NCI-H345 treated with DMSO at 0.1 percent for 48 hours (cell line): ENCODE data around the gene HSD17B13.
"Not testable (repeated sequence)": the region's sequence is repeated elsewhere in the genome, so short reads cannot be mapped to it uniquely, and the experiment has no call there.

Source experiments
- DNase-seq: peaks from one replicate; lab custom pipeline; 2025; ENCODE audit not compliant: unreplicated experiment; lab: John Stamatoyannopoulos, UW

HSD17B13 gene

DNA sequence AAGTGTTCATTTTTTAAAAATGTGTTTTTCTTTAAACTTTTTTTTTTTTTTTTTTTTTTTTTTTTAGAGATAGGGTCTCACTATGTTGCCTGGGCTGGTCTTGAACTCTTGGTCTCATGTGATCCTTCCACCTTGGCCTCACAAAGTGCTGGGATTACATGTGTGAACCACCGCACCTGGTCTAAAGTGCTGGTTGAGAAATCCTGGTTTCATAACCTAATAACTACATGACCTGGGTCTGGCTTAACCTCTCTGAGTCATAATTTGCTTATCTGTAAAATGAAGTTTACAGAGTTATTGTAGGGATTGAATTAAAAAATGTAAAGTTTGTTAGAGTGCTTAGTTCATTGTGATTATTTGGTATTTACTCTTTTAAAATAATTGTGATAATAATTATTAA lies 5.2 kb downstream of the HSD17B13 start:
- no peak for DNase-seq

DNA sequence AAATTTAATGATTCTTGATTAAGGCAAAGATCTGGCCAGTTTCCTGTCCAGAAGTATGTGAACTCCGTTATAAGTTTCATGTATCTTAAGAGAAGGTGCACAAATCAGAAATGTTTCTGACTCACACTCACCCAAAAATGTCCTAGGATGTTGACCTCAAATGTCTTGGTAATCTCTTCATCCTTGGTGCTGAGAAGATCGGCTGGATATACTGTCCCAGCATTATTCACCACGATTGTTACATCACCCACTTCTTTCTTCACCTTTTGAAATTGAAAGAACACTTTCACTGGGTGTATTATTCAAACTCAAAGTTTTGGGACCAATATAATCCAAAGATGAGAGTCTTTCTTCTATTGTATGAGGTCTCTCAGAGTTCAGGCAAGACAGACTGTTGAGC lies 5.7 kb downstream of the HSD17B13 start:
- no peak for DNase-seq

DNA sequence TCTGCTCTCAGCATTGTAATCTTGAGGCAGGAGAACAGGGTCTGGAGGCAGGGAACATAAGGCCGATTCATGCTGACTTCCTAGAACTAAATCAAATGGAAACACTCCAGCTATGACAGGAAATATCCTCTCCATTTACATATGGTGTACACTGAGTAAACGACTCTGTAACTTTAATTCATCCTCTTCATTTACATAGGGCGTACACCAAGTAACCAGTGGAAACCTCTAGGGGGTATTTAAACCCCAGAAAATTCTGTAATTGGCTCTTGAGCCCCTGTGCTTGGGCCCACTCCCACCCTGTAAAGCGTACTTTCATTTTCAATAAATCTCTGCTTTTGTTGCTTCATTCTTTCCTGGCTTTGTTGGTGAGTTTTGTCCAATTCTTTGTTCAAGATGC lies 7.7 kb downstream of the HSD17B13 start:
- DNase-seq = not testable (repeated sequence)

DNA sequence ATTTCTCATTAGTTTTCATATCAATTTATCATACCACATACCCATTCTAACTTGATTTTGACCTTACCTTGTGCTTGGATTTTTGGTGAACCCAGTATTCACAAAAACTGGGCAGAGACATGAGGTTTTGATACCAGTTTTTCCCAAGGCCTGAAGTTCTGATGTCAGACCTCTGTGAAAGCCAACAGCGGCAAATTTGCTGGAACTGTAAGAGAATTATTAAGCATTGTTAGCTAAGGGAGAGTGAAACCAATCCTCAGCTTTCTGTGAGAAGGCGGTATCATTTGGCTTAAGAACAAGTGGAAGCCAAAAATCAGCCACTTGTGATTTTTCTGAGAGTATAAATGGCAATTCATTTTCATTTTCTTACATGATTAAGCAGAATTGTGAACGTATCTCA lies 8.9 kb downstream of the HSD17B13 start:
- DNase-seq = no peak

DNA sequence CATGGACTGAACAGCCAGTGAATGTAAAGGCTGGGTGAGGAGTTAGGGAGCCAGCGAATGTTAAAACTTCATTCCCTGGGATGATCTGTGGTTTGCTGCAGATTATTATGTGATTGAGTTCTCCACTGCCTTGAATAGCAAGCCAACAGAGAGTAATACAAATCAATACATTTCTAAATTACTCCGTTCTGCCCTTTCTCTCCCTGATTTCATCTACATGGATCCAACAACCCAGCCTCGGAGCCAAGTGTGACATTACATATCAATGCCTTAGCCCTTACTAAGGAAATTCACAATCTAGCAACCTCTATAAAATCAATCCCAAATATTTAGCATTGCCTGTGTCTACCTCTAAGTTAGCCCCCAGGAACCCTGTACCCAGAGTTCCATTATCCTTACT lies 11.0 kb downstream of the HSD17B13 start:
- no peak for DNase-seq

DNA sequence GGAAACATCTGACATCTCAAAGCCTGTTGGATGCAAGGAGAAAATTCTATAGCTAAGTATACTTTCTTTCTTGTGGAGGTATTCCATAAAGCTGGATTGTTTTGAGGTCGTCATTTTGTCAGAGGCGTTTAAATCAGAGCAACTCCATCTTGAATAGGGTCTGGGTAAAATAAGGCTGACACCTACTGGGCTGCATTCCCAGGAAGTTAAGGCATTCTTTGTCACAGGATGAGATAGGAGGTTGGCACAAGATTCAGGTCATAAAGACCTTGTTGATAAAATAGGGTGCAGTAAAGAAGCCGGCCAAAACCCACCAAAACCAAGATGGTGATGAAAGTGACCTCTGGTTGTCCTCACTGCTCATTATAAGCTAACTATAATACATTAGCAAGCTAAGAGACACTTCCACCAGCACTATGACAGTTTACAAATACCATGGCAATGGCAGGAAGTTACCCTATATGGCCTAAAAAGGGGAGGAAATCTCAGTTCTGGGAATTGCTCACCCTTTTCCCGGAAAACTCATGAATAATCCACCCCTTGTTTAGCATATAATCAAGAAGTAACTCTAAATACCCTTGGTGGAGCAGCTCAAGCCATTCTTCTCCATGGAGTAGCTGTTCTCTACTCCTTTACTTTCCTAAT lies 11.9 kb downstream of the HSD17B13 start:
- DNase-seq = no peak

DNA sequence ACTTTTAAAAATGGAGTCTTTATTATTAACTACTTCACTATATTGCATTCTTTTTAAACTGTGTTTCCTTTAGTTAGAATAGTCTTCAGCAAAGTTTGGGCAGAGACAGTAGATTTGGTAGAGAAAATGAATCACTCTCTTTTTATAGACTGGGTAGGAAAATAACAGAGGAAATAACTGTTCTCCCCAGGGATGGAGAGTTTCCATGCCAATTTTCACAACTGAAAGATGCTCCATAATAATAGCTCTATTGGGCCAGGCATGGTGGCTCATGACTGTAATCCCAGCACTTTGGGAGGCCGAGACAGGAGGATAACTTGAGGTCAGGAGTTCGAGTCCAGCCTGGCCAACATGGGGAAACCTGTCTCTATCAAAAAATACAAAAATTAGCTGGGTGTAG lies 13.1 kb downstream of the HSD17B13 start:
- DNase-seq = no peak

DNA sequence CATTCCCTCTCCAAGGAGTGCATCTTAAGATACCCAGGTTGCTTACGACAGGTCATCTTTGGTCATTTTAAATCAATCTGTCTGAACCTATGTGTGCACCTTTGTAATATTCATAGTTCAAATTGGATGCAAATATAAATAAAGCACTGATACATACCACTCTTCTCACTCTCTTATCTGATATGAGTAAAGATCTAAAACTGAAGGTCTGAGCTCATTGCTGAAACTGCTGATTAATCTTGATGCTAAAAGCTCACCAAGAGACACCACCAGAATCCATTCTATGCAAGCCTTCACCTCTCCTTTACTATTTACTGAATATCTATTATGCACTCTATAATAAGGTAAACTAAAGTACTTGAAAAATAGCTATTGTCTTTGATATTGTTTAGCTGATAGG lies 16.6 kb downstream of the HSD17B13 start:
- no peak for DNase-seq

DNA sequence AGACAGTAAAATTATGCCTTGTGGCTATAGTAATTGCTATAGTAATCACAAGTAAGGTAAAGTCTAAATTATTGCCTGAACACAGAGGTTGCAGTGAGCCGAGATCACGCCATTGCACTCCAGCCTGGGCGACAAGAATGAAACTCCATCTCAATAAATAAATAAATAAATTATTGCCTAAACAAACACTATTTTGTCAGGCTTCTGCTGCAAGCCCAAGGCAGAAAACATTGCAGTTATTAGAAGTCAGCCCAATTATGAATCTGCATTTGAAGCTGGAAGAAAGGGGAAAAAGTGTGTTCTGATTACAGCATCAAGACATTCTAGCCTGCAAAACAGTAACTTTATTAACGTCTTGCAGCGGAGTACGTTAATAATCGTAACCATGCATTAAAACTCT lies 17.1 kb downstream of the HSD17B13 start:
- DNase-seq = no peak

DNA sequence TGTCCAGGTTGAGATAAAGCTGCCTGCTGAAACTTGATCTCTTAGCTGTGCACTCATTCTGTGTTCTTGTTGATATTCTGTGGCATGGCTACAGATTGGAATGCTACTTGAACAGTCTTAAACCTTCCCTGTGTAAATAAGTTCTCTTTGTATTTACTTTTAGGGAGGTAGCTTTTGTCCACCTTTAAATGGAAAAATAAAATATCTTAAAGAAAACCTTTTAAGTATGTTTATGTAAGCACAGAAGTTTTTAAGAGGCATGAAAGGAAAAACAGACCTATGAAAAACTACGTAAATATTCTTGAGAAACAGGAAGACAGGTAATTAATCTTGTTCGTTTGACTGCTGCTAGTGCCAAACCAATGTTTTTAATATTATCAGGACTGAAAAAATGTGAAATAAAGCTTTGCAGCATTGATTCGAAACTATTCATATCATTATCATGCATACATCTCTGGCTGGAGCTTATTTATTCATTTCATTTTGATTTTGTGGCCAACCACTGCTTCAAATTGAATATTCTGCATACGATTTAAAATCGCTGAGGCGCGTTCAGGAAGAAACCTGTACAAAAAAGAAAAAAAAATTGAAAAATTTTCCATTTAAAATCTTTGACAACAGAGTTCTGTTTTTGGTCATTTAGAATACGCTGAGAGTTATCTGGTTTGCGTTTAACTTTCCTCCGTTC lies 17.8 kb downstream of the HSD17B13 start:
- no peak for DNase-seq

DNA sequence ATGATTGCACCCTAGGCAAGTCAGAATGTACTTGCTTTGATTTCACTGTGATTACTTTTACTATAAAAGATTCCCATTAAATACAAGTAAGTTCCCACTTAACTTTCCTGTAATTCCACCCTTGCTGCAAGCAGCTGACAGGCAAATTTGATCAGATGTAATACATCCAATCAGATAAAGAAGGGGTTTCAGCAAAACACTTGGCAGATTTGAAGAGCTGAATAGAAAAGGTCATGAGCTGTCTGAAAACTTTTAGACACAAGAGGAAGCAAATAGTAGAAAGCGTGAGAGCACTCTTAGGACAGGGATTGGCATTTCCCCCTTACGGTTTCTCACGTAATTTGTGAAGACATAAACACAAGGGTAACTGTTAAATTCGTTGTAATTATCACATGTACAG lies 22.8 kb downstream of the HSD17B13 start:
- DNase-seq = no peak

DNA sequence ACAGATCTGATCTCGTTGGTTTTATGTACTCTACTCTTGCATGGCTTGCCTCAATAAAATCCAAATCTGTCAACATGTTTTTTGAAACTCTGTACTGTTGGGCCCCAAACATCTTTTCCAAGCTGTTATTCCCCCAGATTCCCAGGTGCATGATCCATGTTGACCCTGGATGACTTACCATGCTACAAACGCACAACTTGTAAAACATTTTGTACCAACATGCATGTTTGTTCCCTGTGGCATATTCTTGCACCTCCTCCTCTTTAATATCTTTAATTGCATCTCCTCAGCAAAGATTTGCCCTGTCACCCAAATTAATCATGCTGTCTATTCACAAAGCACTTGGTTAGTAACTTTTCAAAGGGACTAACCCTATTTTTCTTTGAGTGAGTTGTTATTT lies 24.3 kb downstream of the HSD17B13 start:
- no peak for DNase-seq

DNA sequence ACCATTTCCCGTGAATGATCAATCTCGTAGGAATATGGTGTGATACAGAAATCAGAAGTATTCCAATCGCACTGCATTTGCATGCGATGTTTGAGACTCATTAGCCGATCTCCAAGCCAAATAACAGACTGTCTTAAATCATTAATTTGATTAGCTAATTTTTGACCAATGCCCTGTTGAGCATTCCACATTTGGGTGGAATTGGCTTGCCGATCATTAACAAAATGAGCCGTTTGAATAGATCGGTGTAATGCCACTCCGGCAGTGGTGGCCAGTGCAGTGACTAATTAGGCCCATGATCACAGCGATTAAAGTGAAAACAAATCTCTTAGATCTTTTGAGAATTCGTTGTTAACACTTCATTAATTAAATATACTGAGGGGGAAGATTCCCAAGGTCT lies 27.8 kb downstream of the HSD17B13 start:
- not testable (repeated sequence) for DNase-seq

DNA sequence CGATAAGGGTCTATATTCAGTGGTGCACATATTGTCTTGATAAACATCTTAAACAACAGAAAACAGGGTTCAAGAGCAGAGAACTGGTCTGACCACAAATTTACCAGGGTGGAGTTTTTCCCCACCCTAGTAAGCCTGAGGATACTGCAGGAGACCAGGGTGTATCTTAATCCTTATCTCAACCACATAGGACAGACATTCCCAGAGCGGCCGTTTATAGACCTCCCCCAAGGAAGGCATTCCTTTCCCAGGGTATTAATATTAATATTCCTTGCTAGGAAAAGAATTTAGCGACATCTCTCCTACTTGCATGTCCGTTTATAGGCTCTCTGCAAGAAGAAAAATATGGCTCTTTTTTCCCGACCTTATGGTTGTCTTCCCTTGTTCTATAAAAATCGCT lies 28.8 kb downstream of the HSD17B13 start:
- not testable (repeated sequence) for DNase-seq

DNA sequence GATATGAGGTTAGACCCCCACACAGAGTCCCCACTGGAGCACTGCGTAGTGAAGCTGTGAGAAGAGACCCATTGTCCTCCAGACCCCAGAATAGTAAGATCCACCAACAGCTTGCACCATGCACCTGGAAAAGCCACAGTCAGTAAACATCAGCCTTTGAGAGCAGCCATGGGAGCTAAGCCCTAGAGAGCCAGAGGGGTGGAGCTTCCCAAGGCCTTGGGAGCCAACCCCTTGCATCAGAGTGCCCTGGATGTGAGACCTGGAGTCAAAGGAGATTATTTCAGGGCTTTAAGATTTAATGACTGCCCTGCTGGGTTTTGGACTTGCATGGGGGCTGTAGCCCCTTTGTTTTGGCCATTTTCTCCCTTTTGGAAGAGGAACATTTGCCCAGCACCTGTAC lies 35.7 kb downstream of the HSD17B13 start:
- no peak for DNase-seq

DNA sequence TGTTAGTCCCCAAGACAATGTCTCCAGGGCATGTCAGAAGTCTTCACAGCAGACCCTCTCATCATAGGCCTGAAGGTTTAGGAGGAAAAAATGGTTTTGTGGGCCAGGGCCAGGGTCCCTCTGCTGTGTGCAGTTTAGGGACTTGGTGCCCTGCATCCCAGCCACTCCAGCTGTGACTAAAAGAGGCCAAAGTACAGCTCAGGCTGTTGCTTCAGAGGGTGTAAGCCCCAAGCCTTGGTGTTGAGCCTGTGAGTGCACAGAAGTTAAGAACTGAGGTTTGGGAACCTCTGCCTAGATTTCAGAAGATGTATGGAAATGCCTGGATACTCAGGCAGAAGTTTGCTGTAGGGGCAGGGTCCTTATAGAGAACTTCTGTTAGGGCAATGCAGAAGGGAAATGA lies 38.4 kb downstream of the HSD17B13 start:
- not testable (repeated sequence) for DNase-seq

DNA sequence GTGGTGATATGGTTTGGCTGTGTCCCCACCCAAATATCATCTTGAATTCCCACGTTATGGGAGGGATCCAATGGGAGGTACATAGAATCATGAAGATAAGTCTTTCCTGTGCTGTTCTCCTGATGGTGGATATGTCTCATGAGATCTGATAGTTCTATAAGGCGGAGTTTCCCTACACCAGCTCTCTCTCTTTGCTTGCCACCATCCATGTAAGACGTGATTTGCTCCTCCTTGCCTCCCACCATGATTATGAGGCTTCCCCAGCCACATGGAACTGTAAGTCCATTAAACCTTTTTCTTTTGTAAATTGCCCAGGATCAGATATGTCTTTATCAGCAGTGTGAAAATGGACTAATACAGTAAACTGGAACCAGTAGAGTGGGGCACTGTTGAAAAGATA lies 39.5 kb downstream of the HSD17B13 start:
- DNase-seq = no peak

DNA sequence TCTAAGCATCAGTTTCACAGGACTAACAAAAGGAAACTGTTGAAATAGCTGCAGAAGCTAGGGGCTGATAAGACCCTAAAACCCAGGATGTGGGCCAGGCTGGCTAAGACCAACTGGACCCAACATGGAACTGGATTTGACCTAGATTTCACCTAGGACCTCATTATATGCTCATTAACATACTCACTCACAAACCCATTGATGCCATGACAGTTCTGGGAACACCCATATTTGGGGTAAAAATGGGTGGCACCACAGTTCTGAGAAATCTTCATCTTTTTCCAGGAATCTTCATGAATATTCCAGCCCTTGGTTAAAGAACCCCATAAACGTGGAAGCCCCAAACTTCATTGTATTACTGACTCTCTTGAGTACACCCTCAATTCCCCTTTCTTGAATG lies 41.1 kb downstream of the HSD17B13 start:
- DNase-seq = no peak

DNA sequence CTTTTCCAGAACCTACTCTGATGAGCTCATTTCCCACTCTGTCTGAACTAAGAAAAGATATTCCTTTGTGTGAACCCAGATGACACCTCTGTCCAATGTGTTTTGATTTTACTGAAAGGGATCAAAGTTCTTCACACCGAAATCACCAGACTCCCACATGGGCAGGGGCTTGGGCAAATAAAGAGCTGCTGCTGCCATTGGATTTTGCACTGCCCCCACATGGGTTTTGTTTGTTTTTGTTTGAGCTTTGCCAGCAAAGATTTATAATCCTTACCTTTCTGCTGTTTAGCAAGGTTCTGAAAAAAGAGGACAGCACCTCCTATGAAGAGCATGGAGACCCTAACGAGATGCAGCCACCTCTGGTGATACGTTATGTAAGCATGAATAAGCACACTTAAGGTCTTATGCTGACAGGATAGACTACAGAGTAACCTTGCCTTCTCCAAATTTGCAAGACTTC lies 44.3 kb downstream of the HSD17B13 start:
- DNase-seq = no peak

DNA sequence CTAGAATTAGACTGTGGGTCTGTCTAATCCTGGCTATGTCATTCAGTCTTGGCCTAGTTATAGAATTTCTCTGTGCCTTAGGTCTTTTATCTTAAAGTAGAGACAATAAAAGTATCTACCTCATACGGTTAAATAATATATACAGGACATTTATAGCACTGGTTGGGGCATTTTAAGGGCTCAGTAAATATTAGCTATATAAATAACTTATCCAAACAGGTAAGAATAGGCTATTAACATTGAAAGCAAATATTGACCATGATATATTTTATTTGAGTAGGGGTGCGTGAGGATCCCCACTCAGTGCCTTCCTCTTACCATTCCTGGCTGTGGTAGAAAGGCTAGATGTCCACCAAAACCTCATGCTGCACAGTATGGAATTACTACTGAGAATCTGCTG lies 47.4 kb downstream of the HSD17B13 start:
- no peak for DNase-seq

DNA sequence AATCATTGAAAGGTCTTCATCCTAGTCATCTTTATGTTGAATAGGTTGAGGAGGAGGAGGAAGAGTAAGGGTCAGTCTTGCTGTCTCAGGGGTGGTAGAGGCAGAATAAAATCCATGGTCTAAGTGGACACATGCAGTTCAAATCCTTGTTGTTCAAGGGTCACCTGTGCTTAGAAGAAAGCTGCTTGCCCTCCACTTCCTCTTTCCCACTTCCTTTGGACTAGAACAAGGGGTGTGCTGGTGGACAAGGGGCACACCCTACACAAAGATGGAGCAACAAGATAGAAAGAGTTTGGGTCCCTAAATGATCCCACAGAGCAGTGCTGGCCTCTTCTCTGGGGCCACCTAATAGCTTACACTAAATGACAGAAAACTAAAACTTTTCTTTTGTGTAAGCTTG lies 47.9 kb downstream of the HSD17B13 start:
- DNase-seq = no peak

DNA sequence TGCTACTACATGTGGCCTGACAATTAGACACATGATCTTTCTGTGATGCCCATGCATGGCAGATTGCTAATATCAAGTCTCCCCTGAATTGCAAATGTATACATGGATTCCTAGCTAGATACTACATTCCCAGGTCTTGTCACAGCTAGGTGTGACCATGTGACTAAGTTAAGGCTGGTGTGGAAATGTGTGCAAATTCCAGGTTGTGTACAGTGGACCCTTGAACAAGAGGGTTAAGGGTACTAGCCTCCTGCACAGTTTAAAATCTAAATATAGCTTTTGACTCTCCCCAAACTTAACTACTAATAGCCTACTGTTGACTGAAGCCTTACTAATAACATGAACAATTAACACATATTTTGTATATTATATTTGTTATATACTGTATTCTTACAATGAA lies 48.4 kb downstream of the HSD17B13 start:
- no peak for DNase-seq

DNA sequence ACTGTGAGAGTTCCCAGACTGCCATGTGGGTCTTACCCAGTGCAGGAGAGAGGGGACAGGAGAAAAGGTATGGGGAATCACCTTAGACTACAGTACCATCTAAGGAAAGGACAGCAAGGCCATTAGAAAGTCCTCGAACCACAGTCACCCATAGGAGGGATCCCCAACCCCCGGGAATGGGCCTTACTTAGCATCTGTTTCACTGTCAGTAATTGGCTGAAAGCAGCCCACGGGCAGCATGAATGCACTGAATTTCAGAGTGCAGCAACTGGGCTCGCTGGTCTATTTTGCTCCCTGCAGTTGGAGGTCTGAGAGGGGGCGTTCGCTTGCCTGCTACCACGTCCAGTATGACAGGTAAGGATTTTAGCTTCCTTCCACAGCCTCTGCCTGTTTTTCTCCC lies 51.9 kb downstream of the HSD17B13 start:
- no peak for DNase-seq
